Mammary epithelial cell (primary cell): Measurements from ENCODE around the gene KRTAP29-1.

Experiments
- EZH2 ChIP-seq: IDR thresholded peaks from 2 replicates; pipeline ENCODE4 v1.6.1; 2012; ENCODE audit warnings: low read length, inconsistent platforms, borderline replicate concordance
- TF ChIP-seq, protein P1 (sequence below), 2 donors: IDR thresholded peaks in 1 of 2; conservative IDR thresholded peaks in 1 of 2; 2 replicates each; pipeline ENCODE4 v1.5.1; 2011 to 2012; ENCODE audit warnings: inconsistent platforms in 2 of 2, low read length in 2 of 2, mild to moderate bottlenecking in 2 of 2, control low read depth in 1 of 2, low read depth in 1 of 2; ENCODE audit not compliant: insufficient read depth in 1 of 2; ENCODE audit errors: extremely low read depth in 1 of 2

DNA sequence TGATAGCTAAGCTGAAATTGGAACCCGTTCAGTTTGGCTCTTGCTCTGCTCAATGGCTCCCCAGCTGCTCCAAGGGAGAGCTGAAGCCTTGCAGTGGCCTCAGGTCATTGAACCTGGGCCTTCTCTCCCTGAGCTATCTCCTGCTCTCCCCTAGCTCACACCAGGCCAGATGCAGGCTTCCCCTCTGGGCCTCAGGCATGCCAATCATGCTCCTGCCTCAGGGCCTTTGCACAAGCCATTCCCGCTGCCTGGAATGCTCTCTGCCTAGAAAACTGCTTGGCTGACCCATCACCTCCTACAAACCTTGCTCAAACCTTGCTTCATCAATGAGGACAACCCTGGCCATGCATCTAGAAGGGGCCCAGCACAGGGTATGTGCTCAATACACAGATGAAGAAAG lies 29.6 kb upstream of the KRTAP29-1 start:
- TF ChIP-seq, protein P1, sequence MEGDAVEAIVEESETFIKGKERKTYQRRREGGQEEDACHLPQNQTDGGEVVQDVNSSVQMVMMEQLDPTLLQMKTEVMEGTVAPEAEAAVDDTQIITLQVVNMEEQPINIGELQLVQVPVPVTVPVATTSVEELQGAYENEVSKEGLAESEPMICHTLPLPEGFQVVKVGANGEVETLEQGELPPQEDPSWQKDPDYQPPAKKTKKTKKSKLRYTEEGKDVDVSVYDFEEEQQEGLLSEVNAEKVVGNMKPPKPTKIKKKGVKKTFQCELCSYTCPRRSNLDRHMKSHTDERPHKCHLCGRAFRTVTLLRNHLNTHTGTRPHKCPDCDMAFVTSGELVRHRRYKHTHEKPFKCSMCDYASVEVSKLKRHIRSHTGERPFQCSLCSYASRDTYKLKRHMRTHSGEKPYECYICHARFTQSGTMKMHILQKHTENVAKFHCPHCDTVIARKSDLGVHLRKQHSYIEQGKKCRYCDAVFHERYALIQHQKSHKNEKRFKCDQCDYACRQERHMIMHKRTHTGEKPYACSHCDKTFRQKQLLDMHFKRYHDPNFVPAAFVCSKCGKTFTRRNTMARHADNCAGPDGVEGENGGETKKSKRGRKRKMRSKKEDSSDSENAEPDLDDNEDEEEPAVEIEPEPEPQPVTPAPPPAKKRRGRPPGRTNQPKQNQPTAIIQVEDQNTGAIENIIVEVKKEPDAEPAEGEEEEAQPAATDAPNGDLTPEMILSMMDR (conservative IDR thresholded peaks at IDR 0.05 in 1 of 2, IDR thresholded peaks at IDR 0.05 in 1 of 2; ENCODE audit: extremely low read depth in 1 of 2, insufficient read depth in 1 of 2, low read depth in 1 of 2, low read length in 2 of 2), result no peak
- no peak for TF ChIP-seq EZH2
